H54 (cell line): ENCODE results near the gene CEMP1.

Source experiments
- DNase-seq: peaks from one replicate; pipeline ENCODE4 v3.0.0; 2011; ENCODE audit warnings: low spot score, mixed read lengths; ENCODE audit not compliant: insufficient read length
- FAIRE-seq: peaks from 3 replicates; lab custom pipeline; 2011; peaks lifted over from hg19 to GRCh38; lab: Jason Lieb, UNC
- POLR2A ChIP-seq: IDR thresholded peaks from 2 replicates; pipeline ENCODE4 v1.6.1; 2011; ENCODE audit warnings: low read depth, mild to moderate bottlenecking, low read length

The CEMP1 gene

GRCh38 chr16:2528161-2529060, 2.8 kb downstream of the CEMP1 start:
- DNase-seq = no peak
- no peak for FAIRE-seq
- no peak for TF ChIP-seq POLR2A

DNA sequence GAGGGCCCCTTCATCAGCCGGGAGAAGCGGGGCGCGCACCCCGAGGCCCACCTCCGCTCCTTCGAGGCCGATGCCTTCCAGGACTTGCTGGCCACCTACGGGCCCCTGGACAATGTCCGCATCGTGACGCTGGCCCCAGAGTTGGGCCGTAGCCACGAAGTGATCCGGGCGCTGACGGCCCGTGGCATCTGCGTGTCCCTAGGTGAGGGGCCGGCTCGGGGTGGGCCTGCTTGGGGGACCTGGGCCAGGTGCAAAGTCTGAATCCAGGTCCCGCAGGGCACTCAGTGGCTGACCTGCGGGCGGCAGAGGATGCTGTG, 3.5 kb downstream of the CEMP1 start:
- TF ChIP-seq POLR2A = no peak
- FAIRE-seq (no peak), DNase-seq (no peak)

DNA sequence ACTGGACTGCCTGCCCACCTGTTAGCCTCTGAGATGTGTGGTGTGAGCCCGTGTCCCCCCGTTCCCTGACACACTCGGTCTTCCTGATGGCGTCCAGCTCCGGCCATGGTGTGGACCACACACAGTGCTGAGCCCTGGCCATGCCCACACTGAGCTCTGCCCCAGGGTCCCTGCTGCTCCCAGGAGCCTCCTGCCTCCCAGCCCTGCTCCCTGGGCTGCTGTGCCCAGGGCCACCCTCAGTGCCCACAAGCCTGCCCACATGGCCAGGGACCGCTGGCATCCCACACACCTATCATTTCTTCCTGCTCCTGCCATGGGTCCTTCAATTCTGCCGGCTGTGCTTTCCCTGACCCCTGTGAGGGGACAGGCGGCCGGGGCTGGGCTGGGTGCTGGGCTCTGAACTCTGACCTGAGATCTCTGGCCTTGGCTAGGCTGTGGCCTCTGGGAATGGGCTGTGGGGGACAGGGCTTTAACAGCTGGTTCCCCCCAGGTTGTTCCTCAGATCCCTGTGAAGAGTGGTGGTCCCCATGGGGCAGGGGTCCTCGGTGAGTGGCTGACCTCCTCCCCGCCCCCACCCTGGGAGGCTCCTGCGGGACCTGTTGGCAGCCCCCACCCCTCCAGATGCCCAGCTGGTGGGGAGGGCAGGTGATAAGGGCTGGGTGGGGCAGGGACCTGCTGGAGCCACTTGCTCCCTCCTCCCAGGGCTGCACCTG, 4.0 kb downstream of the CEMP1 start:
- FAIRE-seq (no peak), DNase-seq (no peak)
- TF ChIP-seq POLR2A = no peak

DNA sequence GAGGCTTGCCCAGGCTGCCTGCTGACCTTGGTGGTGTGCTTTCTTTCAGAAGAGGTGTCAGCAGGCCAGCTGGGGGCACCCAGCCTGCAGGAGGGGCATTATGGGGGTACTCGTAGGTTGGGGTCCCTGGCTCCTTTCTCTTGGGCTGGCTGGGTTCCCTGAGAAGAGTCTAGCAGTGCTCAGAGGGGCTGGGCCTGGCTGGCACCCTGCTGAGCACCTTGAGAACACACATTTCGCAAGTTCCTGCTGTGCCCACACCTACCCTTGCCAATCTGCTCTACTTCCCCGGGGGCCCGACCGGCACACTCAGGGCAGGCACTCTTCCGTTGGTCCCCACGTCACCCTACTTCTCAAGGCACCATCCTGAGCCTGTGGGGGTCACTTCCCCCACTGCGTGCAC, 5.1 kb downstream of the CEMP1 start:
- DNase-seq (no peak), FAIRE-seq (no peak)
- no peak for TF ChIP-seq POLR2A

DNA sequence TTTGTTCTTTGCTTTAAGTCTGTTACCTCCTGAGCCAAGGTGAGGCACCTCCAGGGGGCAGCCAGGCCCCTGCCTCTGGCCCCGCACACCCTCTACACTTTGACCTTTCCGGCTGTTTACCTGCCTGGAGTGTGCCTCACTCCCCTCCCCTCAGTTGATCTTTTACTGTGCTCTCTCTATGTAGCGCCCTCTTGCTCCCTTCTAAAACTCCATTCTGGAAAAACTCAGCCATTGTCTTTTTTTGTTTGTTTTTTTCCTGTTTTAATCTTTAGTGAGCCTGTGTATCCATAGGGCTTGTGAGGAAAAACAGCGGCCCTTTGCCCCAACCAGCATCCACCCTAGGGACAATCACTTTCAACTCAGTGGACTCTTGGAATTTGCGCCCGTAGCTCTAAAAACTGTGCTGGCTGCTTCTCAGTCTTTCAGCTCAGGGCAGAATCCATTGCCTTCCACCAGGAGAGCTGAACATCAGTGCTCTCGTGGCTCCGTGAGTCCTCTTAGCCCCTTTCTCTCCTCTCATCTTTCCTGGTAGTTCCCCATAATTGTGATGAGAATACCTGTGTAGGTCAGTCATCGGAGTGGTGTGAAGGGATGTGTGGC, 6.8 kb downstream of the CEMP1 start:
- FAIRE-seq = no peak

GRCh38 chr16:2523801-2524231, 7.4 kb downstream of the CEMP1 start:
- TF ChIP-seq POLR2A = no peak
- DNase-seq = no peak
- FAIRE-seq = no peak

More for the DNA sequence above, 6.8 kb downstream of the CEMP1 start:
- TF ChIP-seq POLR2A = no peak
- DNase-seq = no peak

DNA sequence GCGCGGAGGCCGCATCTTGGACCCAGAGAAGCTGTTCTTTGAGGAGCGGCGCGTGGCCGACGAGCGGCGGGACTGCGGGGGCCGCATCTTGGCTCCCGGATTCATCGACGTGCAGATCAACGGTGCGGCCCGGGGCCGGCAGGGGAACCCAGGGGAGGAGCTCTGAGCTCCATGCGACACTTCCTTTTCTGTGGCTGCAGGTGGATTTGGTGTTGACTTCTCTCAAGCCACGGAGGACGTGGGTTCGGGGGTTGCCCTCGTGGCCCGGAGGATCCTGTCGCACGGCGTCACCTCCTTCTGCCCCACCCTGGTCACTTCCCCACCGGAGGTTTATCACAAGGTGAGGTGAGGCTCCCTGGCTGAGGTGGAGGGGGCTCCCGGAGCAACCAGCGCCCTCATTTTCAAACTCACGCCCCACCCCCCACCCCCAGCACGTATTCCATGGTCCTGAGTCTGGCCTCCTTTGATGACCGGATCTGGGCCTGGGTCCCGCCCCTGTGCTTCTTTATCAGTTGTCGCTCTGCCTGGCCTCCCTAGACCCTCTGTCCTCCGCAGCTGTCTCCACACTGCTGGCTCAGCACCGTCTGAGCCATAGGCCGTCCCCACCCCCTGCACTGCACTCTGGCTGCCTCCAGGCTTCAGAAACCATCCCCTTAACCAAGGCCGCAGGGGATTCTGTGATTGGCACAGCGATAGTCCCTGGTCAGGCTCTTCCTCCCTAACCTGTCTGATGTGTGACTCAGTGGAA, 10.2 kb downstream of the CEMP1 start:
- DNase-seq = no peak
- no peak for FAIRE-seq
- no peak for TF ChIP-seq POLR2A

GRCh38 chr16:2520097-2520783, 11.0 kb downstream of the CEMP1 start, which contains the start of gene AMDHD2:
Gene AMDHD2, plus strand, starts transcription at chr16:2520371. Its CDS starts 88 bp downstream, at chr16:2520459.
- DNase-seq (peak; percentile 96), FAIRE-seq (no peak)
- peak; percentile 25; the same call in 1 of the 2 replicates for TF ChIP-seq POLR2A

DNA sequence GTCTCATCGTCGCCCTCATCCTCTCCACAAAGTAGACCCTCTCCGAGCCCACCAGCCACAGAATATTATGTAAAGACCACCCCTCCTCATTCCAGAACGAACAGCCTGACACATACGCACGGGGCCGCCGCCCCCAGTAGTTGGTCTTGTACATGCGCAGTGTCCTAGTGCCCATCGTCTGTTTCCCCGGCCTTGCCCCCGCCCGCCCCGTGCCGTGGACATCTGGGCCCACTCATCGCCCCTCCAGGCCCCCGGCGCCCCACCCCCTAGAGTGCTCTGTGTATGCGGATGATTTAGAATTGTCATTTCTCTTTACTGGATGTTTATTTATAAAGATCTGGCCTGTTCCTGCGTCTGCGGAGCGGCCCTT, 11.5 kb downstream of the CEMP1 start:
- FAIRE-seq = no peak
- DNase-seq = no peak
- no peak for TF ChIP-seq POLR2A

GRCh38 chr16:2518823-2519710, 12.1 kb downstream of the CEMP1 start:
- DNase-seq (no peak), FAIRE-seq (no peak)
- no peak for TF ChIP-seq POLR2A

- FAIRE-seq (no peak), DNase-seq (no peak)
- TF ChIP-seq POLR2A = no peak
Measured at GRCh38 chr16:2517954-2518605, 13.1 kb downstream of the CEMP1 start.

GRCh38 chr16:2516391-2517240, 14.6 kb downstream of the CEMP1 start:
- FAIRE-seq = no peak
- DNase-seq = no peak
- no peak for TF ChIP-seq POLR2A
